22Rv1 (cell line): ENCODE data around the gene RAB4B.

ENCODE experiments used
- CTCF ChIP-seq: fragments of 450-650 bp; IDR thresholded peaks from 2 replicates; pipeline ENCODE4 v1.5.1; 2017; ENCODE audit warnings: mild to moderate bottlenecking
- ZFX ChIP-seq: fragments of 450-650 bp; IDR thresholded peaks from 2 replicates; pipeline ENCODE4 v1.6.1; 2017; ENCODE audit warnings: antibody characterized with exemption, borderline replicate concordance

- no peak for TF ChIP-seq CTCF
- no peak for TF ChIP-seq ZFX
These were observed 32.7 kb upstream of the RAB4B start for GRCh38 chr19:40745402-40745780.
